HCT116 (cell line): Measurements from ENCODE around the gene RIPOR3. TPM values are rescaled to one million over a fixed set of nuclear protein-coding genes. Genes with fewer than 3 reads are reported as not detected.

ENCODE experiments used
- ATAC-seq: fragments of 200-7000 bp; cut with Tn5 transposase; 2 replicates; pipeline ENCODE4 v1.9.1; 2020; ENCODE audit warnings: mild to moderate bottlenecking, moderate library complexity
- BruUV-seq: library from RNA; stranded (reverse); fragments of 400-500 nt; replicated peaks from 2 replicates; lab custom pipeline; 2021; lab: Mats Ljungman, UMichigan
- CTCF ChIA-PET: fragments of 300-600 bp; sonication (Branson Sonifier 250); formaldehyde crosslinking; loops from one replicate; lab custom pipeline; 2021; ENCODE audit warnings: antibody characterized with exemption; lab: Charles Lee
- POLR2A ChIA-PET: fragments of 300-600, 350-600 bp; sonication (Branson Sonifier 250); formaldehyde crosslinking; loops from one replicate; lab custom pipeline; 2021; ENCODE audit warnings: antibody characterized with exemption; lab: Charles Lee
- RAD21 ChIA-PET, 2 experiments: fragments of 300-600 bp; sonication (Branson Sonifier 250); formaldehyde crosslinking; loops; one replicate each; lab custom pipeline; 2023; ENCODE audit warnings: low total read pairs in 2 of 2; ENCODE audit not compliant: uncharacterized antibody in 2 of 2, unreplicated experiment in 2 of 2, low non-redundant PET in 1 of 2; lab: Charles Lee
- DNase-seq: peaks from one replicate; pipeline ENCODE4 v3.0.0-alpha.2; 2010; ENCODE audit warnings: low read depth, low spot score
- H2AFZ ChIP-seq: fragments of 200-600 bp; shearing (Covaris generic), sonication (generic); 2 replicates; pipeline ENCODE4 v1.6.1; 2017; ENCODE audit warnings: low read depth, mixed run types, mixed read lengths, antibody characterized with exemption, low read length; ENCODE audit not compliant: poor library complexity, severe bottlenecking
- H3K27ac ChIP-seq: 2 replicates; pipeline ENCODE4 v1.5.1; 2012; ENCODE audit warnings: low read depth, low read length
- H3K27me3 ChIP-seq: fragments of 200-600 bp; sonication (generic); 2 replicates; pipeline ENCODE4 v1.6.1; 2016; ENCODE audit warnings: mixed run types, low read length, mixed read lengths; ENCODE audit not compliant: insufficient read depth
- H3K36me3 ChIP-seq, 2 experiments: fragments of 200-500 bp in 1 of 2; fragments of 200-600 bp in 1 of 2; sonication (Bioruptor generic) in 1 of 2; sonication (generic) in 1 of 2; 2 replicates each; pipeline versions ENCODE4 v1.5.1 to v1.6.1; 2014 to 2016; ENCODE audit warnings: low read length in 2 of 2, inconsistent platforms in 1 of 2, mixed read lengths in 1 of 2, mixed run types in 1 of 2; ENCODE audit not compliant: insufficient read depth in 2 of 2, control insufficient read depth in 1 of 2
- H3K4me1 ChIP-seq, 2 experiments: fragments of 200-600 bp in 1 of 2; sonication (generic) in 1 of 2; 2 replicates each; pipeline versions ENCODE4 v1.5.1 to v1.6.1; 2012 to 2017; ENCODE audit warnings: low read length in 2 of 2, inconsistent platforms in 1 of 2, mild to moderate bottlenecking in 1 of 2, mixed read lengths in 1 of 2, mixed run types in 1 of 2, moderate library complexity in 1 of 2; ENCODE audit not compliant: insufficient read depth in 2 of 2, control insufficient read depth in 1 of 2
- H3K4me2 ChIP-seq: fragments of 200-600 bp; sonication (generic); 2 replicates; pipeline ENCODE4 v1.6.1; 2017; ENCODE audit warnings: mixed run types, low read length, mixed read lengths
- H3K4me3 ChIP-seq, 2 experiments: fragments of 200-600 bp in 1 of 2; sonication (generic) in 1 of 2; replicated peaks in 1 of 2; 2 replicates each; pipeline ENCODE4 v1.5.1; 2011 to 2016; ENCODE audit warnings: low read length in 2 of 2, control low read depth in 1 of 2, low read depth in 1 of 2, mild to moderate bottlenecking in 1 of 2, mixed read lengths in 1 of 2, mixed run types in 1 of 2
- H3K79me2 ChIP-seq: fragments of 200-600 bp; sonication (generic); 2 replicates; pipeline ENCODE4 v1.6.1; 2017; ENCODE audit warnings: mild to moderate bottlenecking, mixed run types, low read length, moderate library complexity, mixed read lengths; ENCODE audit not compliant: insufficient read depth
- H3K9ac ChIP-seq: fragments of 200-600 bp; sonication (generic); 2 replicates; pipeline ENCODE4 v1.6.1; 2016; ENCODE audit warnings: low read length, mixed read lengths
- H3K9me2 ChIP-seq: fragments of 200-600 bp; sonication (generic), shearing (Covaris generic); 2 replicates; pipeline ENCODE4 v1.6.1; 2017; ENCODE audit warnings: mixed run types, mild to moderate bottlenecking, moderate library complexity; ENCODE audit not compliant: insufficient read depth
- H3K9me3 ChIP-seq, 2 experiments: fragments of 200-500 bp in 1 of 2; fragments of 200-600 bp in 1 of 2; sonication (Bioruptor generic) in 1 of 2; sonication (generic) in 1 of 2; 2 replicates each; pipeline ENCODE4 v1.6.1; 2014 to 2017; ENCODE audit warnings: low read length in 2 of 2, mixed read lengths in 2 of 2, inconsistent platforms in 1 of 2, low read depth in 1 of 2, mild to moderate bottlenecking in 1 of 2, mixed run types in 1 of 2, moderate library complexity in 1 of 2; ENCODE audit not compliant: control insufficient read depth in 1 of 2, insufficient read depth in 1 of 2
- H4K20me1 ChIP-seq: fragments of 200-600 bp; sonication (generic), shearing (Covaris generic); 2 replicates; pipeline ENCODE4 v1.6.1; 2017; ENCODE audit warnings: mixed run types, mild to moderate bottlenecking, moderate library complexity; ENCODE audit not compliant: insufficient read depth
- CEBPB ChIP-seq: IDR thresholded peaks from 2 replicates; pipeline ENCODE4 v1.6.1; 2012; ENCODE audit warnings: low read depth
- EGR1 ChIP-seq: IDR thresholded peaks from 2 replicates; pipeline ENCODE4 v1.6.1; 2012; ENCODE audit warnings: low read depth
- ELF1 ChIP-seq: IDR thresholded peaks from 2 replicates; pipeline ENCODE4 v1.6.1; 2012; ENCODE audit warnings: low read depth, borderline replicate concordance
- FOSL1 ChIP-seq: IDR thresholded peaks from 2 replicates; pipeline ENCODE4 v1.6.1; 2012; ENCODE audit warnings: low read depth
- JUND ChIP-seq: IDR thresholded peaks from 2 replicates; pipeline ENCODE4 v1.6.1; 2012
- MAX ChIP-seq: IDR thresholded peaks from 2 replicates; pipeline ENCODE4 v1.6.1; 2012
- POLR2A ChIP-seq: IDR thresholded peaks from 2 replicates; pipeline ENCODE4 v1.7.0; 2011; ENCODE audit warnings: borderline replicate concordance; ENCODE audit not compliant: insufficient read depth, insufficient read length; ENCODE audit errors: extremely low read depth
- TCF7L2 ChIP-seq: IDR thresholded peaks from 2 replicates; pipeline ENCODE4 v1.7.0; 2011; ENCODE audit warnings: borderline replicate concordance, inconsistent platforms; ENCODE audit not compliant: insufficient read depth, insufficient read length; ENCODE audit errors: extremely low read depth
- YY1 ChIP-seq: IDR thresholded peaks from 2 replicates; pipeline ENCODE4 v1.6.1; 2011; ENCODE audit warnings: low read length, low read depth, moderate library complexity, mild to moderate bottlenecking; ENCODE audit not compliant: insufficient replicate concordance; ENCODE audit errors: extremely low read depth
- ZFX ChIP-seq: fragments of 450-650 bp; IDR thresholded peaks from 2 replicates; pipeline ENCODE4 v1.6.1; 2017
- intact Hi-C: fragments of 100-400 bp; cut with micrococcal nuclease; formaldehyde crosslinking; loops from 2 replicates; pipeline ENCODE4 v1.10.0; 2022
- total RNA-seq: library from RNA; stranded (reverse); gene quantifications from one replicate; pipeline ENCODE4 v1.2.1, GENCODE V29; 2021; ENCODE audit not compliant: unreplicated experiment
- TF ChIP-seq, protein P1 (sequence below): IDR thresholded peaks from 2 replicates; pipeline ENCODE4 v1.6.1; 2012
- TF ChIP-seq, protein P2 (sequence below): IDR thresholded peaks from 2 replicates; pipeline ENCODE4 v1.6.1; 2012; ENCODE audit warnings: low read depth
- TF ChIP-seq, protein P3 (sequence below): IDR thresholded peaks from 2 replicates; pipeline ENCODE4 v1.6.1; 2011; ENCODE audit warnings: mild to moderate bottlenecking, low read length, moderate library complexity; ENCODE audit not compliant: insufficient replicate concordance; ENCODE audit errors: extremely low read depth

RIPOR3 gene
- total RNA-seq, 1 experiment from 2014 or later = 0.22 TPM

- TF ChIP-seq, protein P1, sequence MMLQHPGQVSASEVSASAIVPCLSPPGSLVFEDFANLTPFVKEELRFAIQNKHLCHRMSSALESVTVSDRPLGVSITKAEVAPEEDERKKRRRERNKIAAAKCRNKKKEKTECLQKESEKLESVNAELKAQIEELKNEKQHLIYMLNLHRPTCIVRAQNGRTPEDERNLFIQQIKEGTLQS = no peak
- no peak for TF ChIP-seq FOSL1
- no peak for TF ChIP-seq ELF1
- TF ChIP-seq EGR1 = no peak
- TF ChIP-seq TCF7L2 = no peak
- TF ChIP-seq YY1 = no peak
Measured at GRCh38 chr20:50709636-50709973, 18.3 kb upstream of the RIPOR3 start (continued).

GRCh38 chr20:50708845-50709635, 17.7 kb upstream of the RIPOR3 start:
- no peak overlapping the region for H2AFZ ChIP-seq
- H3K27me3 ChIP-seq = no peaks in the 10 kb centered on the region
- no peak overlapping the region for H3K27ac ChIP-seq
- ChIA-PET POLR2A (no interaction called here), CTCF (no interaction called here), RAD21 (no interaction called here)
- intact Hi-C loops = no loop called here
- no peaks in the 10 kb centered on the region for H3K36me3 ChIP-seq
- no peaks in the 10 kb centered on the region for H4K20me1 ChIP-seq
- TF ChIP-seq JUND (no peak), POLR2A (no peak), MAX (no peak), CEBPB (no peak), ZFX (no peak), ELF1 (no peak)
- TF ChIP-seq, protein P2, sequence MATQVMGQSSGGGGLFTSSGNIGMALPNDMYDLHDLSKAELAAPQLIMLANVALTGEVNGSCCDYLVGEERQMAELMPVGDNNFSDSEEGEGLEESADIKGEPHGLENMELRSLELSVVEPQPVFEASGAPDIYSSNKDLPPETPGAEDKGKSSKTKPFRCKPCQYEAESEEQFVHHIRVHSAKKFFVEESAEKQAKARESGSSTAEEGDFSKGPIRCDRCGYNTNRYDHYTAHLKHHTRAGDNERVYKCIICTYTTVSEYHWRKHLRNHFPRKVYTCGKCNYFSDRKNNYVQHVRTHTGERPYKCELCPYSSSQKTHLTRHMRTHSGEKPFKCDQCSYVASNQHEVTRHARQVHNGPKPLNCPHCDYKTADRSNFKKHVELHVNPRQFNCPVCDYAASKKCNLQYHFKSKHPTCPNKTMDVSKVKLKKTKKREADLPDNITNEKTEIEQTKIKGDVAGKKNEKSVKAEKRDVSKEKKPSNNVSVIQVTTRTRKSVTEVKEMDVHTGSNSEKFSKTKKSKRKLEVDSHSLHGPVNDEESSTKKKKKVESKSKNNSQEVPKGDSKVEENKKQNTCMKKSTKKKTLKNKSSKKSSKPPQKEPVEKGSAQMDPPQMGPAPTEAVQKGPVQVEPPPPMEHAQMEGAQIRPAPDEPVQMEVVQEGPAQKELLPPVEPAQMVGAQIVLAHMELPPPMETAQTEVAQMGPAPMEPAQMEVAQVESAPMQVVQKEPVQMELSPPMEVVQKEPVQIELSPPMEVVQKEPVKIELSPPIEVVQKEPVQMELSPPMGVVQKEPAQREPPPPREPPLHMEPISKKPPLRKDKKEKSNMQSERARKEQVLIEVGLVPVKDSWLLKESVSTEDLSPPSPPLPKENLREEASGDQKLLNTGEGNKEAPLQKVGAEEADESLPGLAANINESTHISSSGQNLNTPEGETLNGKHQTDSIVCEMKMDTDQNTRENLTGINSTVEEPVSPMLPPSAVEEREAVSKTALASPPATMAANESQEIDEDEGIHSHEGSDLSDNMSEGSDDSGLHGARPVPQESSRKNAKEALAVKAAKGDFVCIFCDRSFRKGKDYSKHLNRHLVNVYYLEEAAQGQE = no peak
- TF ChIP-seq, protein P3, sequence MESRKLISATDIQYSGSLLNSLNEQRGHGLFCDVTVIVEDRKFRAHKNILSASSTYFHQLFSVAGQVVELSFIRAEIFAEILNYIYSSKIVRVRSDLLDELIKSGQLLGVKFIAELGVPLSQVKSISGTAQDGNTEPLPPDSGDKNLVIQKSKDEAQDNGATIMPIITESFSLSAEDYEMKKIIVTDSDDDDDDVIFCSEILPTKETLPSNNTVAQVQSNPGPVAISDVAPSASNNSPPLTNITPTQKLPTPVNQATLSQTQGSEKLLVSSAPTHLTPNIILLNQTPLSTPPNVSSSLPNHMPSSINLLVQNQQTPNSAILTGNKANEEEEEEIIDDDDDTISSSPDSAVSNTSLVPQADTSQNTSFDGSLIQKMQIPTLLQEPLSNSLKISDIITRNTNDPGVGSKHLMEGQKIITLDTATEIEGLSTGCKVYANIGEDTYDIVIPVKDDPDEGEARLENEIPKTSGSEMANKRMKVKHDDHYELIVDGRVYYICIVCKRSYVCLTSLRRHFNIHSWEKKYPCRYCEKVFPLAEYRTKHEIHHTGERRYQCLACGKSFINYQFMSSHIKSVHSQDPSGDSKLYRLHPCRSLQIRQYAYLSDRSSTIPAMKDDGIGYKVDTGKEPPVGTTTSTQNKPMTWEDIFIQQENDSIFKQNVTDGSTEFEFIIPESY = no peak
- H3K4me1 ChIP-seq = peaks cover 0 to 7% of the 10 kb centered on the region in 2 experiments; a peak in 1 of 4 replicates
- no peaks in the 10 kb centered on the region for H3K79me2 ChIP-seq
- H3K4me2 ChIP-seq = no peak overlapping the region
- ATAC-seq (no peak), DNase-seq (no peak)
- BruUV-seq = no TSS peak
- no peaks in the 10 kb centered on the region for H3K9me2 ChIP-seq
- H3K9me3 ChIP-seq = no peaks in the 10 kb centered on the region
- no peak overlapping the region for H3K9ac ChIP-seq
- no peak overlapping the region for H3K4me3 ChIP-seq
